ENCODE results near the gene EPHB2.

GRCh38 chr1:22908880-22909426, 198.3 kb downstream of the EPHB2 start:
- no peak for TF ChIP-seq CTCF (IDR thresholded peaks at IDR 0.05)
- no peak for TF ChIP-seq POLR2A (IDR thresholded peaks at IDR 0.05)
